Measurements from ENCODE around the gene IL1A. TPM values are rescaled to one million over a fixed set of nuclear protein-coding genes. Genes with fewer than 3 reads are reported as not detected.
"Not testable (repeated sequence)": the region's sequence is repeated elsewhere in the genome, so short reads cannot be mapped to it uniquely, and the experiment has no call there.

IL1A gene, protein sequence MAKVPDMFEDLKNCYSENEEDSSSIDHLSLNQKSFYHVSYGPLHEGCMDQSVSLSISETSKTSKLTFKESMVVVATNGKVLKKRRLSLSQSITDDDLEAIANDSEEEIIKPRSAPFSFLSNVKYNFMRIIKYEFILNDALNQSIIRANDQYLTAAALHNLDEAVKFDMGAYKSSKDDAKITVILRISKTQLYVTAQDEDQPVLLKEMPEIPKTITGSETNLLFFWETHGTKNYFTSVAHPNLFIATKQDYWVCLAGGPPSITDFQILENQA
- total RNA-seq: under 1 TPM in 1 of 3 donors, not detected in 2; 0.44 TPM

DNA sequence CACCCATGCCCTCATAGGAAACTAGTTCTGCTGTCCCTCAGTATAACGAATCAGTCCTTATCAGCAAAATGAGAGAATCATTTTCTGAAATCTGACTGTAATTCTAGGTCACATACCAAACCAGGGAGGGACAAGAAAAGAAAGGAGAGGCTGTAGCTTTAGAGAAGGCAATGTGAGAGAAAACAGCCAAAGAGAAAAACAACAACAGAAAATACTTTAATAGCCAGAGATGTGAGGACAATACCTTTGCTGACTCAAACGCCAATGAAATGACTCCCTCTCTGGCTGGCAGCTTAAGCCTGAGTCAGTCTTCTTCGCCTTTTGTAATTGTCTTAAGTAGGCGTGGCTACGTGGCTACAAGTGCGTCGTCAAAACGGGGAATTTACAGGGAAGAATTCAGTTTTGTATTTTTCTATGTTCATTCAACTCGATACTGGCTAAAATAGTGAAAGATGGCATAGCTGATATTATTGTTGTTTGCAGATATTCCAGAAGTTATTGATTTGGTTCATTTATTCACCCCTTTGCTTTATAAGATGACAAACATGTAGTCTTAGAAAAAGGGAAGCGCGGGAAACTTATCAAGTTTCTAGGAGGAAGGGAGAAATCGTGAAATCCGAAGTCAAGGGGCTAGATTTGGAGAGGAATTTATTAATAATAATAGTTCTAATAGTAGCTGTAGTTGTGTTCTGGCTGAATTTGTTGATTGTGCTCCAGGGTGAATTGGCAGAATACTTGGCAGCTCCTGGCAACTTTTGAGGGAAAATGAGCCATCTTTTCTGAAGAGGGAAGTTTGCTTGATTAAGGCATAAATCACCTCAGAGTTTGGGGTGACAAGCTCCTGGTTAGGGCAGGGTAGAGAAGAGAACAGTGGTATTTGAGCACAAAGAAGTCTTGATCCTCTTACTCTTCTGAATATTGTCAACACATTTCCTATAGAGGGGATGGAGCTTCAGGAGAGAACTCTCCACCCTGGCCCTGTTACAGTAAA lies at the start of gene IL1A:
TSS of gene IL1A (minus strand) at position 295 of the 991 bp plus-strand sequence. CDS start 723 bp downstream, outside the sequence.
- H3K4me3 ChIP-seq: peak within 1 kb of the TSS in 1 of 3 donors; percentile 12
- intact Hi-C loops (cut with DNase I; ENCODE audit: low total_unique reads): no loop called here
- no peak for DNase-seq (ENCODE audit: low spot score in 2 of 2)
- TF ChIP-seq, protein P1, sequence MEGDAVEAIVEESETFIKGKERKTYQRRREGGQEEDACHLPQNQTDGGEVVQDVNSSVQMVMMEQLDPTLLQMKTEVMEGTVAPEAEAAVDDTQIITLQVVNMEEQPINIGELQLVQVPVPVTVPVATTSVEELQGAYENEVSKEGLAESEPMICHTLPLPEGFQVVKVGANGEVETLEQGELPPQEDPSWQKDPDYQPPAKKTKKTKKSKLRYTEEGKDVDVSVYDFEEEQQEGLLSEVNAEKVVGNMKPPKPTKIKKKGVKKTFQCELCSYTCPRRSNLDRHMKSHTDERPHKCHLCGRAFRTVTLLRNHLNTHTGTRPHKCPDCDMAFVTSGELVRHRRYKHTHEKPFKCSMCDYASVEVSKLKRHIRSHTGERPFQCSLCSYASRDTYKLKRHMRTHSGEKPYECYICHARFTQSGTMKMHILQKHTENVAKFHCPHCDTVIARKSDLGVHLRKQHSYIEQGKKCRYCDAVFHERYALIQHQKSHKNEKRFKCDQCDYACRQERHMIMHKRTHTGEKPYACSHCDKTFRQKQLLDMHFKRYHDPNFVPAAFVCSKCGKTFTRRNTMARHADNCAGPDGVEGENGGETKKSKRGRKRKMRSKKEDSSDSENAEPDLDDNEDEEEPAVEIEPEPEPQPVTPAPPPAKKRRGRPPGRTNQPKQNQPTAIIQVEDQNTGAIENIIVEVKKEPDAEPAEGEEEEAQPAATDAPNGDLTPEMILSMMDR (IDR thresholded peaks at IDR 0.05): no peak
- no peak for TF ChIP-seq POLR2AphosphoS5 (IDR thresholded peaks at IDR 0.05)
- no peak for TF ChIP-seq POLR2A (IDR thresholded peaks at IDR 0.05)
- no peaks in the 10 kb centered on the region for H3K4me1 ChIP-seq
- no peaks in the 10 kb centered on the region for H3K9me3 ChIP-seq
- no peaks in the 10 kb centered on the region for H3K27me3 ChIP-seq
- no peaks in the 10 kb centered on the region for H3K36me3 ChIP-seq
- H3K27ac ChIP-seq: no peak within 1 kb of the TSS

DNA sequence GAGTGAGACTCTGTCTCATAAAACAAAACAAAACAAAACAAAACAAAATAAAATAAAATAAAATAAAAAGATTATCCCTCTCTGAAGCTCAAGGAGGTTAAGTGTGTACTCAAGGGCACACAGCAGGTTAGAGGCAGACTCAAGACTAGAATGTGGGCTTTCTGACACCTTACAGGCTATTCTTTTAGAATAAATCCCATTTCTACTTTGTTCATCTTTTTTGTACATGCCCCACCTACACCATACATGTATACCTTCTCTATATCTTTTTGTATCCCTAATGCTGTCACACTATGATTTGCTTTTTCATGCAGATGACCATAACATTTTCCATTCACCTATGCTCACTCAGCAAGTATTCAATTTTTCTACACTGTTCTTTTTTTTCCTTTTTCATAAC lies 49.7 kb upstream of the IL1A start:
- Histone ChIP-seq H3K4me3 (no peak overlapping the region), H3K36me3 (no peaks in the 10 kb centered on the region), H3K9me3 (no peaks in the 10 kb centered on the region), H3K27ac (no peak overlapping the region), H3K27me3 (no peaks in the 10 kb centered on the region), H3K4me1 (peaks cover 0 to 5% of the 10 kb centered on the region in 2 donors)
- DNase-seq (ENCODE audit: low spot score in 2 of 2): no peak
- TF ChIP-seq, protein P1 (IDR thresholded peaks at IDR 0.05): no peak
- TF ChIP-seq POLR2A (IDR thresholded peaks at IDR 0.05) (no peak), POLR2AphosphoS5 (IDR thresholded peaks at IDR 0.05) (no peak)
- intact Hi-C loops (cut with DNase I; ENCODE audit: low total_unique reads): loop anchor here (5.0 kb wide), 1 partner anchor 513 kb away; no protein-coding TSS in a partner anchor

DNA sequence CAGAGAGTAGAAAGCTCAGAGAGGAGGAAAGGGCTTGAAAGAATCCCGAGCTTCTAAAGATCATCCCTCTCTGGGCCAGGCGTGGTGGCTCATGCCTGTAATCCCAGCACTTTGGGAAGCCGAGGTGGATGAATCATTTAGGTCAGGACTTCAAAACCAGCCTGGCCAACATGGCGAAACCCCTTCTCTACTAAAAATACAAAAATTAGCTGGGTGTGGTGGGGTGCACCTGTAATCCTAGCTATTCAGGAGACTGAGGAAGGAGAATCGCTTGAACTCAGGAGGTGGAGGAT lies 49.3 kb upstream of the IL1A start:
- H3K4me1 ChIP-seq; H3K27ac ChIP-seq; H3K27me3 ChIP-seq; H3K4me3 ChIP-seq; H3K9me3 ChIP-seq; H3K36me3 ChIP-seq; DNase-seq (ENCODE audit: low spot score in 2 of 2): not testable (repeated sequence)
- intact Hi-C loops (cut with DNase I; ENCODE audit: low total_unique reads): loop anchor here (5.0 kb wide), 1 partner anchor 514 kb away; no protein-coding TSS in a partner anchor

DNA sequence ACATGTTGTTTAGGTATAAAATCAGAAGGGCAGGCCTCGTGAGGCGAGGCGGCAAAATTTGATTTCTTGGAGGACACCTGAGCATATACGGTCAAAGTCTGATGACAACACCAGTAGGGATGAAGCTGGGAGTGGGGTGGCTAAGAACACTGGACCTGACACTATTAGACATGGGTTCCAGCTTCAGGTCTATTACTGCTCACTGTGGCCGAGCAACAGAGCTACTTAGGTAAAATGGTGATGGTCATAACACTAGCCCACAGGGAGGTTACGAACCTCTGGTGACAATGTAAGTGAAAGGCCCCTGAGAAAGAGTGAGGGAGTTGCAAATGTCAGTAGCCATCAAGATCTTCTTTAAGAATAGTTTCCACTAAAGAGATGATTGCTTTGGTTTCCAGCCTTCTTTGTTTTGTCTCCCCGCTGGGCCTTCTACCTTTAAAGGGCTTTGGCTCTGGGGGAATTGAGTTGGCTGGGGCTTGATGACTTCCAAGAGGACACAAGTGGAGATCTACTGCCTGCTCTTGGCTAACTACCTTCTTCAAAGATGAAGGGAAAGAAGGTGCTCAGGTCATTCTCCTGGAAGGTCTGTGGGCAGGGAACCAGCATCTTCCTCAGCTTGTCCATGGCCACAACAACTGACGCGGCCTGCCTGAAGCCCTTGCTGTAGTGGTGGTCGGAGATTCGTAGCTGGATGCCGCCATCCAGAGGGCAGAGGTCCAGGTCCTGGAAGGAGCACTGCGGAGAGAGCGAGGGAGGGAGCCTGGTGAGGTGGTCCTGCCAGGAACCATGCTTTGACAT lies 48.7 kb upstream of the IL1A start:
- DNase-seq (ENCODE audit: low spot score in 2 of 2): no peak
- Histone ChIP-seq H3K27me3 (no peaks in the 10 kb centered on the region), H3K4me3 (no peak overlapping the region), H3K4me1 (peaks cover 0 to 5% of the 10 kb centered on the region in 2 donors), H3K9me3 (no peaks in the 10 kb centered on the region), H3K27ac (no peak overlapping the region), H3K36me3 (no peaks in the 10 kb centered on the region)
- intact Hi-C loops (cut with DNase I; ENCODE audit: low total_unique reads): loop anchor here (5.0 kb wide), 1 partner anchor 514 kb away; no protein-coding TSS in a partner anchor
- TF ChIP-seq POLR2AphosphoS5 (IDR thresholded peaks at IDR 0.05): no peak
- TF ChIP-seq, protein P1 (IDR thresholded peaks at IDR 0.05): no peak
- no peak for TF ChIP-seq POLR2A (IDR thresholded peaks at IDR 0.05)
